GM23338 (cell line): ENCODE measurements around the gene PTGDR2. TPM values are rescaled to one million over a fixed set of nuclear protein-coding genes. Genes with fewer than 3 reads are reported as not detected.

Experiments used
- ATAC-seq: fragments of 200-7000 bp; cut with Tn5 transposase; 3 replicates; pipeline ENCODE4 v1.9.1; 2020
- DNase-seq: peaks from one replicate; pipeline ENCODE4 v3.0.0-alpha.2; 2015; ENCODE audit warnings: low spot score
- H2AFZ ChIP-seq: fragments of 200-600 bp; sonication (generic); 2 replicates; pipeline ENCODE4 v1.8.0; 2016; ENCODE audit warnings: antibody characterized with exemption, mild to moderate bottlenecking, moderate library complexity
- H3F3A ChIP-seq: fragments of 200-600 bp; sonication (generic); replicated peaks from 2 replicates; pipeline ENCODE4 v1.8.0; 2017; ENCODE audit warnings: antibody characterized with exemption, mixed run types, low read depth
- H3K27ac ChIP-seq: fragments of 200-600 bp; sonication (generic); 2 replicates; pipeline ENCODE4 v1.6.1; 2016; ENCODE audit warnings: low read depth
- H3K27me3 ChIP-seq: fragments of 200-600 bp; sonication (generic); 2 replicates; pipeline ENCODE4 v1.8.0; 2016; ENCODE audit warnings: mild to moderate bottlenecking, mixed run types, moderate library complexity; ENCODE audit not compliant: insufficient read depth
- H3K36me3 ChIP-seq: fragments of 200-600 bp; sonication (generic); 2 replicates; pipeline ENCODE4 v1.8.0; 2016; ENCODE audit warnings: mild to moderate bottlenecking; ENCODE audit not compliant: insufficient read depth
- H3K4me1 ChIP-seq: fragments of 200-600 bp; sonication (generic); 2 replicates; pipeline ENCODE4 v1.8.0; 2016; ENCODE audit warnings: mild to moderate bottlenecking, moderate library complexity; ENCODE audit not compliant: insufficient read depth
- H3K4me2 ChIP-seq: fragments of 200-600 bp; sonication (generic); 2 replicates; pipeline ENCODE4 v1.7.1; 2017; ENCODE audit warnings: mixed run types
- H3K4me3 ChIP-seq: fragments of 200-600 bp; sonication (generic); 2 replicates; pipeline ENCODE4 v1.6.1; 2016; ENCODE audit warnings: mixed run types
- H3K79me2 ChIP-seq: fragments of 200-600 bp; sonication (generic); replicated peaks from 2 replicates; pipeline ENCODE4 v1.8.0; 2017; ENCODE audit warnings: mild to moderate bottlenecking; ENCODE audit not compliant: insufficient read depth
- H3K9me2 ChIP-seq: fragments of 200-600 bp; sonication (generic); 2 replicates; pipeline ENCODE4 v1.8.0; 2017; ENCODE audit not compliant: insufficient read depth
- H4K20me1 ChIP-seq: fragments of 200-600 bp; sonication (generic); replicated peaks from 2 replicates; pipeline ENCODE4 v1.8.0; 2017; ENCODE audit warnings: mild to moderate bottlenecking; ENCODE audit not compliant: insufficient read depth
- H3K27ac Mint-ChIP-seq: 2 replicates; pipeline ENCODE4 v1.8.0; 2020; ENCODE audit warnings: inconsistent platforms, mild to moderate bottlenecking, moderate library complexity, mixed read lengths
- H3K27me3 Mint-ChIP-seq: 3 replicates; pipeline ENCODE4 v1.8.0; 2022; ENCODE audit warnings: low read depth, mild to moderate bottlenecking, moderate library complexity, mixed read lengths, inconsistent platforms; ENCODE audit not compliant: insufficient read depth, poor library complexity
- H3K36me3 Mint-ChIP-seq: 3 replicates; pipeline ENCODE4 v1.8.0; 2021; ENCODE audit warnings: low read depth, mild to moderate bottlenecking, inconsistent platforms, moderate library complexity, mixed read lengths
- H3K4me1 Mint-ChIP-seq: 3 replicates; pipeline ENCODE4 v1.8.0; 2020; ENCODE audit warnings: mild to moderate bottlenecking, inconsistent platforms, mixed read lengths
- H3K4me3 Mint-ChIP-seq: 3 replicates; pipeline ENCODE4 v1.8.0; 2021; ENCODE audit warnings: moderate library complexity, mild to moderate bottlenecking, inconsistent platforms, mixed read lengths
- H3K9me3 Mint-ChIP-seq: 3 replicates; pipeline ENCODE4 v1.8.0; 2020; ENCODE audit warnings: moderate library complexity, mild to moderate bottlenecking, inconsistent platforms, mixed read lengths
- CREB1 ChIP-seq: fragments of 250-450 bp; sonication (Bioruptor Pico); IDR thresholded peaks from 2 replicates; pipeline ENCODE4 v1.5.0; 2020; ENCODE audit warnings: low read depth, mild to moderate bottlenecking, moderate library complexity
- CTCF ChIP-seq, 2 experiments: fragments of 200-600 bp in 1 of 2; sonication (generic) in 1 of 2; conservative IDR thresholded peaks; 2 replicates each; pipeline versions ENCODE4 v1.5.1 to v1.6.1; 2016 to 2017; ENCODE audit warnings: antibody characterized with exemption in 2 of 2, low read depth in 2 of 2, mild to moderate bottlenecking in 2 of 2, moderate library complexity in 1 of 2
- ETS1 ChIP-seq: IDR thresholded peaks from 2 replicates; pipeline ENCODE4 v1.6.1; 2016; ENCODE audit warnings: antibody characterized with exemption
- EZH2 ChIP-seq: fragments of 200-600 bp; sonication (generic); IDR thresholded peaks from one replicate; pipeline ENCODE4 v1.8.0; 2017; ENCODE audit warnings: antibody characterized with exemption, mild to moderate bottlenecking, low read depth; ENCODE audit not compliant: unreplicated experiment
- EZH2phosphoT487 ChIP-seq: fragments of 200-600 bp; sonication (generic); IDR thresholded peaks from one replicate; pipeline ENCODE4 v1.8.1; 2018; ENCODE audit warnings: antibody characterized with exemption; ENCODE audit not compliant: unreplicated experiment
- JUNB ChIP-seq: IDR thresholded peaks from one replicate; pipeline ENCODE4 v1.6.1; 2016; ENCODE audit warnings: antibody characterized with exemption; ENCODE audit not compliant: unreplicated experiment
- NANOG ChIP-seq: IDR thresholded peaks from 2 replicates; pipeline ENCODE4 v1.6.1; 2016; ENCODE audit warnings: antibody characterized with exemption, borderline replicate concordance
- POLR2AphosphoS5 ChIP-seq: IDR thresholded peaks from 2 replicates; pipeline ENCODE4 v1.6.1; 2016; ENCODE audit warnings: antibody characterized with exemption, low read depth
- STAT1 ChIP-seq: IDR thresholded peaks from one replicate; pipeline ENCODE4 v1.6.1; 2016; ENCODE audit warnings: antibody characterized with exemption; ENCODE audit not compliant: unreplicated experiment
- ZNF114 ChIP-seq: fragments of 250-450 bp; sonication (Bioruptor Pico); IDR thresholded peaks from 2 replicates; pipeline ENCODE4 v1.5.0; 2020; ENCODE audit warnings: mild to moderate bottlenecking, moderate library complexity
- ZNF331 ChIP-seq: fragments of 250-450 bp; sonication (Bioruptor Pico); IDR thresholded peaks from 2 replicates; pipeline ENCODE4 v1.5.0; 2020; ENCODE audit warnings: low read depth, mild to moderate bottlenecking, moderate library complexity
- ZNF462 ChIP-seq: fragments of 250-450 bp; sonication (Bioruptor Pico); IDR thresholded peaks from 2 replicates; pipeline ENCODE4 v1.5.0; 2020; ENCODE audit warnings: mild to moderate bottlenecking, moderate library complexity
- polyA plus RNA-seq: library from polyadenylated mRNA; unstranded; fragments of >200 nt; fragmentation: Nextera tagmentation; extraction: Ambion mirVana; gene quantifications from 2 replicates; pipeline ENCODE4 v1.2.1, GENCODE V29; 2016
- total RNA-seq: library from RNA; depleted of rRNA; stranded (reverse); fragments of >200 nt; shearing (Covaris generic); gene quantifications from 2 replicates; pipeline ENCODE4 v1.2.3, GENCODE V29; 2014
- TF ChIP-seq, protein P1 (sequence below): IDR thresholded peaks from one replicate; pipeline ENCODE4 v1.6.1; 2018; ENCODE audit warnings: antibody characterized with exemption; ENCODE audit not compliant: unreplicated experiment

Gene PTGDR2
- total and polyA plus RNA-seq, 2 experiments from 2014 or later = 0.24 to 0.73 TPM

- peaks cover 9% of the 10 kb centered on the region; the same call in 1 of the 2 replicates for H3F3A ChIP-seq
- H3K4me1 ChIP-seq = peaks cover 20% of the 10 kb centered on the region
- peaks cover 25% of the 10 kb centered on the region for H3K27me3 Mint-ChIP-seq
- H3K4me3 Mint-ChIP-seq = no peak overlapping the region
- no peak overlapping the region for H3K4me3 ChIP-seq
- DNase-seq (no peak), ATAC-seq (no peak)
- H3K4me2 ChIP-seq = no peak overlapping the region
- peaks cover 46% of the 10 kb centered on the region for H3K79me2 ChIP-seq
- 0 out of 2 replicates have a peak, but pooled peaks cover under 1% of the 10 kb centered on the region for H3K27me3 ChIP-seq
- peaks cover 56% of the 10 kb centered on the region for H3K36me3 Mint-ChIP-seq
- H3K27ac ChIP-seq = no peak overlapping the region
- H3K27ac Mint-ChIP-seq = no peak overlapping the region
- no peaks in the 10 kb centered on the region; the same call in 1 of the 2 replicates for H3K36me3 ChIP-seq
- TF ChIP-seq NANOG = no peak
- no peak for TF ChIP-seq ZNF462
- TF ChIP-seq ZNF114 (CRISPR knock-in tag) = no peak
- TF ChIP-seq, protein P1, sequence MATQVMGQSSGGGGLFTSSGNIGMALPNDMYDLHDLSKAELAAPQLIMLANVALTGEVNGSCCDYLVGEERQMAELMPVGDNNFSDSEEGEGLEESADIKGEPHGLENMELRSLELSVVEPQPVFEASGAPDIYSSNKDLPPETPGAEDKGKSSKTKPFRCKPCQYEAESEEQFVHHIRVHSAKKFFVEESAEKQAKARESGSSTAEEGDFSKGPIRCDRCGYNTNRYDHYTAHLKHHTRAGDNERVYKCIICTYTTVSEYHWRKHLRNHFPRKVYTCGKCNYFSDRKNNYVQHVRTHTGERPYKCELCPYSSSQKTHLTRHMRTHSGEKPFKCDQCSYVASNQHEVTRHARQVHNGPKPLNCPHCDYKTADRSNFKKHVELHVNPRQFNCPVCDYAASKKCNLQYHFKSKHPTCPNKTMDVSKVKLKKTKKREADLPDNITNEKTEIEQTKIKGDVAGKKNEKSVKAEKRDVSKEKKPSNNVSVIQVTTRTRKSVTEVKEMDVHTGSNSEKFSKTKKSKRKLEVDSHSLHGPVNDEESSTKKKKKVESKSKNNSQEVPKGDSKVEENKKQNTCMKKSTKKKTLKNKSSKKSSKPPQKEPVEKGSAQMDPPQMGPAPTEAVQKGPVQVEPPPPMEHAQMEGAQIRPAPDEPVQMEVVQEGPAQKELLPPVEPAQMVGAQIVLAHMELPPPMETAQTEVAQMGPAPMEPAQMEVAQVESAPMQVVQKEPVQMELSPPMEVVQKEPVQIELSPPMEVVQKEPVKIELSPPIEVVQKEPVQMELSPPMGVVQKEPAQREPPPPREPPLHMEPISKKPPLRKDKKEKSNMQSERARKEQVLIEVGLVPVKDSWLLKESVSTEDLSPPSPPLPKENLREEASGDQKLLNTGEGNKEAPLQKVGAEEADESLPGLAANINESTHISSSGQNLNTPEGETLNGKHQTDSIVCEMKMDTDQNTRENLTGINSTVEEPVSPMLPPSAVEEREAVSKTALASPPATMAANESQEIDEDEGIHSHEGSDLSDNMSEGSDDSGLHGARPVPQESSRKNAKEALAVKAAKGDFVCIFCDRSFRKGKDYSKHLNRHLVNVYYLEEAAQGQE = no peak
- no peak for TF ChIP-seq ZNF331 (CRISPR knock-in tag)
- no peak for TF ChIP-seq STAT1
- no peak for TF ChIP-seq EZH2
- TF ChIP-seq CTCF (conservative IDR thresholded peaks at IDR 0.05; ENCODE audit: low read depth in 2 of 2) = no peak
- no peak for TF ChIP-seq EZH2phosphoT487
- no peak for TF ChIP-seq CREB1 (CRISPR knock-in tag)
- no peak for TF ChIP-seq POLR2AphosphoS5
- no peak for TF ChIP-seq JUNB
- TF ChIP-seq ETS1 = no peak
- H3K9me3 Mint-ChIP-seq = no peaks in the 10 kb centered on the region
- peaks cover 39% of the 10 kb centered on the region for H3K4me1 Mint-ChIP-seq
- H3K9me2 ChIP-seq = no peaks in the 10 kb centered on the region
- H2AFZ ChIP-seq = no peak overlapping the region
- H4K20me1 ChIP-seq = peaks cover 21% of the 10 kb centered on the region
Observed at GRCh38 chr11:60847281-60847680, 8.5 kb downstream of the PTGDR2 start.
